Panc1 (cell line): ENCODE results near the gene ELMO1. TPM values are rescaled to one million over a fixed set of nuclear protein-coding genes. Genes with fewer than 3 reads are reported as not detected.

Experiments used
- ATAC-seq: fragments of 200-7000 bp; cut with Tn5 transposase; 2 replicates; pipeline ENCODE4 v1.9.1; 2020; ENCODE audit warnings: mild to moderate bottlenecking, moderate library complexity
- BruUV-seq: library from RNA; stranded (reverse); fragments of 400-500 nt; replicated peaks from 2 replicates; lab custom pipeline; 2021; lab: Mats Ljungman, UMichigan
- CTCF ChIA-PET: fragments of 300-600 bp; sonication (Branson Sonifier 250); formaldehyde crosslinking; loops from one replicate; lab custom pipeline; 2022; ENCODE audit warnings: antibody characterized with exemption; lab: Charles Lee
- POLR2A ChIA-PET: fragments of 300-600 bp; sonication (Branson Sonifier 250); formaldehyde crosslinking; loops from one replicate; lab custom pipeline; 2022; ENCODE audit warnings: antibody characterized with exemption; lab: Charles Lee
- DNase-seq: peaks from one replicate; pipeline ENCODE4 v3.0.0-alpha.2; 2010; ENCODE audit warnings: low read depth, low spot score
- H3K27ac ChIP-seq: 2 replicates; pipeline ENCODE4 v1.5.1; 2011; ENCODE audit warnings: mild to moderate bottlenecking, low read length, inconsistent platforms
- H3K27me3 ChIP-seq: fragments of 200-500 bp; sonication (Bioruptor generic); 2 replicates; pipeline ENCODE4 v1.6.0; 2014; ENCODE audit warnings: low read length, inconsistent platforms; ENCODE audit not compliant: control insufficient read depth, insufficient read depth
- H3K36me3 ChIP-seq: fragments of 200-500 bp; sonication (Bioruptor generic); 2 replicates; pipeline ENCODE4 v1.5.1; 2014; ENCODE audit warnings: inconsistent platforms, mild to moderate bottlenecking, low read length, moderate library complexity; ENCODE audit not compliant: control insufficient read depth, insufficient read depth
- H3K4me1 ChIP-seq: 2 replicates; pipeline ENCODE4 v1.5.1; 2011; ENCODE audit warnings: inconsistent platforms, mild to moderate bottlenecking, low read length, moderate library complexity; ENCODE audit not compliant: control insufficient read depth, insufficient read depth
- H3K4me3 ChIP-seq, 2 experiments: 2 replicates each; pipeline ENCODE4 v1.5.1; 2011 to 2012; ENCODE audit warnings: low read depth in 2 of 2, low read length in 2 of 2, mild to moderate bottlenecking in 2 of 2, inconsistent platforms in 1 of 2, moderate library complexity in 1 of 2
- H3K9me3 ChIP-seq: fragments of 200-500 bp; sonication (Bioruptor generic); 2 replicates; pipeline ENCODE4 v1.5.1; 2014; ENCODE audit warnings: low read depth, mild to moderate bottlenecking, inconsistent platforms, low read length, moderate library complexity; ENCODE audit not compliant: control insufficient read depth, insufficient read depth
- CTCF ChIP-seq: fragments of 450-650 bp; IDR thresholded peaks from 2 replicates; pipeline ENCODE4 v1.5.1; 2017; ENCODE audit warnings: mild to moderate bottlenecking
- POLR2AphosphoS5 ChIP-seq: IDR thresholded peaks from 2 replicates; pipeline ENCODE4 v1.6.1; 2012; ENCODE audit warnings: mild to moderate bottlenecking, low read depth, low read length, moderate library complexity
- REST ChIP-seq, 2 experiments: IDR thresholded peaks; 2 replicates each; pipeline ENCODE4 v1.6.1; 2011 to 2012; ENCODE audit warnings: low read depth in 2 of 2, control low read depth in 1 of 2, low read length in 1 of 2, mild to moderate bottlenecking in 1 of 2, moderate library complexity in 1 of 2; ENCODE audit not compliant: insufficient read depth in 1 of 2
- SIN3A ChIP-seq: IDR thresholded peaks from 2 replicates; pipeline ENCODE4 v1.6.1; 2012; ENCODE audit warnings: low read depth, mild to moderate bottlenecking, low read length, moderate library complexity, borderline replicate concordance; ENCODE audit not compliant: insufficient read depth
- TCF7L2 ChIP-seq: IDR thresholded peaks from 2 replicates; pipeline ENCODE4 v1.6.1; 2011; ENCODE audit warnings: mild to moderate bottlenecking, low read depth, low read length, inconsistent platforms
- in situ Hi-C: cut with HindIII; loops from 2 replicates; pipeline ENCODE4 v1.10.0; 2016; ENCODE audit warnings: low sequenced_read_pairs, low pct_unique_long_range_greater_than_20kb
- intact Hi-C: fragments of 100-400 bp; cut with micrococcal nuclease; formaldehyde crosslinking; loops from one replicate; pipeline ENCODE4 v1.10.0; 2022; ENCODE audit not compliant: unreplicated experiment
- total RNA-seq: library from RNA; stranded (reverse); gene quantifications from one replicate; pipeline ENCODE4 v1.2.1, GENCODE V29; 2021; ENCODE audit not compliant: unreplicated experiment

The ELMO1 gene
- total RNA-seq, 1 experiment from 2014 or later, result 0.80 TPM

DNA sequence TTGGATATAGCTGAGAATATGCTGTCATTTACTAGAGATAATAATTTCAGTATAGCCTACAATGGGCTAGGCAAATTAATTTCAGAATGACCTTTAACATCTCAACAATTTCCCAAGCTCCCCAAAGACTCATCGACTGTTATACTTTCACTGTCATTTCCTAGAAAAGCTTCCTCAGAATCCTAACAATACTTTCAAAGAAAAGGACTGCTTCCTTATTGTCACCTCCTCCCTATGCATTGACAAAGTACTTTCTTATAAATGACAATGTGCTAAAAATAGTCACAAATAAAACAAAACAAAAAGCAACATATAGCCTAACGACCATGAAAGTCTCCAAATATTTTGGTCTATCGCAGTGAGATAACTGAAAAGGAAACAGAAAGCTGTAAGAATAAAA lies 272.6 kb downstream of the ELMO1 start:
- ChIA-PET POLR2A (no interaction called here), CTCF (interaction anchor here (1.1 kb wide), 1 partner anchor 688 kb away, joined by 3 read pairs; no protein-coding TSS in a partner anchor)
- no peak overlapping the region for H3K4me3 ChIP-seq
- H3K9me3 ChIP-seq, result peaks cover 12% of the 10 kb centered on the region; the same call in 1 of the 2 replicates
- H3K27ac ChIP-seq, result no peak overlapping the region
- no peak for DNase-seq
- BruUV-seq, result no TSS peak
- no peaks in the 10 kb centered on the region for H3K4me1 ChIP-seq
- in situ Hi-C loops, result loop anchor here (25.0 kb wide), 1 partner anchor 689 kb away; no protein-coding TSS in a partner anchor
- no peaks in the 10 kb centered on the region for H3K27me3 ChIP-seq
- no peak for ATAC-seq
- TF ChIP-seq POLR2AphosphoS5, result no peak
- TF ChIP-seq SIN3A, result no peak
- TF ChIP-seq CTCF, result no peak
- no peak for TF ChIP-seq REST (IDR thresholded peaks at IDR 0.05; ENCODE audit: insufficient read depth in 1 of 2, low read depth in 2 of 2, low read length in 1 of 2)
- no peak for TF ChIP-seq TCF7L2
- intact Hi-C loops, result no loop called here
- H3K36me3 ChIP-seq, result no peaks in the 10 kb centered on the region

DNA sequence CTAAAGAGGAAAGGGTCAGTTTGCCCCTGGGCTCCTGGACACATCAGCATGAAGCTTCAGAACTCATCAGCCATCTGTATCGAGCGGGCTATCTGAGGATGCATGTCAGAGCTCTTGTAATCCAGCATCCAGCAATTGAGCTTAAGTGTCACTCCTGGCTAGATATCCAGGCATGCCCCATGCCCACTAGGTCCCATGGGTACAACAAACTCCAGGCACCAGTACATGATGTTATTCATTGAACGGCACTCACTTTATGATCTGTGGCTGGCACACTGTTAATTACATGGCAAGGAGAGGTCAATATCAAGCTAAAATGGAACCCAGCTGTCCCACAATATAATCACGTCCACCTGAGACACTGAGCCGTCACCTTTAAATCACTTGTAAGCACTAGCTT lies 274.2 kb downstream of the ELMO1 start:
- Histone ChIP-seq H3K4me1 (no peaks in the 10 kb centered on the region), H3K4me3 (no peak overlapping the region), H3K27ac (no peak overlapping the region), H3K9me3 (peaks cover 7% of the 10 kb centered on the region; the same call in 1 of the 2 replicates), H3K36me3 (no peaks in the 10 kb centered on the region), H3K27me3 (no peaks in the 10 kb centered on the region)
- DNase-seq (no peak), ATAC-seq (no peak)
- BruUV-seq, result no TSS peak
- POLR2A ChIA-PET, result no interaction called here
- in situ Hi-C loops, result no loop called here
- CTCF ChIA-PET, result no interaction called here
- TF ChIP-seq REST (IDR thresholded peaks at IDR 0.05; ENCODE audit: insufficient read depth in 1 of 2, low read depth in 2 of 2, low read length in 1 of 2) (no peak), TCF7L2 (no peak), CTCF (no peak), POLR2AphosphoS5 (no peak), SIN3A (no peak)
- intact Hi-C loops, result no loop called here
